Panc1 (cell line): ENCODE data around the gene TNIK. TPM values are rescaled to one million over a fixed set of nuclear protein-coding genes. Genes with fewer than 3 reads are reported as not detected.

ENCODE experiments used
- ATAC-seq: fragments of 200-7000 bp; cut with Tn5 transposase; 2 replicates; pipeline ENCODE4 v1.9.1; 2020; ENCODE audit warnings: mild to moderate bottlenecking, moderate library complexity
- BruUV-seq: library from RNA; stranded (reverse); fragments of 400-500 nt; replicated peaks from 2 replicates; lab custom pipeline; 2021; lab: Mats Ljungman, UMichigan
- CTCF ChIA-PET: fragments of 300-600 bp; sonication (Branson Sonifier 250); formaldehyde crosslinking; loops from one replicate; lab custom pipeline; 2022; ENCODE audit warnings: antibody characterized with exemption; lab: Charles Lee
- POLR2A ChIA-PET: fragments of 300-600 bp; sonication (Branson Sonifier 250); formaldehyde crosslinking; loops from one replicate; lab custom pipeline; 2022; ENCODE audit warnings: antibody characterized with exemption; lab: Charles Lee
- DNase-seq: peaks from one replicate; pipeline ENCODE4 v3.0.0-alpha.2; 2010; ENCODE audit warnings: low read depth, low spot score
- H3K27ac ChIP-seq: 2 replicates; pipeline ENCODE4 v1.5.1; 2011; ENCODE audit warnings: mild to moderate bottlenecking, low read length, inconsistent platforms
- H3K27me3 ChIP-seq: fragments of 200-500 bp; sonication (Bioruptor generic); 2 replicates; pipeline ENCODE4 v1.6.0; 2014; ENCODE audit warnings: low read length, inconsistent platforms; ENCODE audit not compliant: control insufficient read depth, insufficient read depth
- H3K36me3 ChIP-seq: fragments of 200-500 bp; sonication (Bioruptor generic); 2 replicates; pipeline ENCODE4 v1.5.1; 2014; ENCODE audit warnings: inconsistent platforms, mild to moderate bottlenecking, low read length, moderate library complexity; ENCODE audit not compliant: control insufficient read depth, insufficient read depth
- H3K4me1 ChIP-seq: 2 replicates; pipeline ENCODE4 v1.5.1; 2011; ENCODE audit warnings: inconsistent platforms, mild to moderate bottlenecking, low read length, moderate library complexity; ENCODE audit not compliant: control insufficient read depth, insufficient read depth
- H3K4me3 ChIP-seq, 2 experiments: 2 replicates each; pipeline ENCODE4 v1.5.1; 2011 to 2012; ENCODE audit warnings: low read depth in 2 of 2, low read length in 2 of 2, mild to moderate bottlenecking in 2 of 2, inconsistent platforms in 1 of 2, moderate library complexity in 1 of 2
- H3K9me3 ChIP-seq: fragments of 200-500 bp; sonication (Bioruptor generic); 2 replicates; pipeline ENCODE4 v1.5.1; 2014; ENCODE audit warnings: low read depth, mild to moderate bottlenecking, inconsistent platforms, low read length, moderate library complexity; ENCODE audit not compliant: control insufficient read depth, insufficient read depth
- CTCF ChIP-seq: fragments of 450-650 bp; IDR thresholded peaks from 2 replicates; pipeline ENCODE4 v1.5.1; 2017; ENCODE audit warnings: mild to moderate bottlenecking
- POLR2AphosphoS5 ChIP-seq: IDR thresholded peaks from 2 replicates; pipeline ENCODE4 v1.6.1; 2012; ENCODE audit warnings: mild to moderate bottlenecking, low read depth, low read length, moderate library complexity
- REST ChIP-seq, 2 experiments: IDR thresholded peaks; 2 replicates each; pipeline ENCODE4 v1.6.1; 2011 to 2012; ENCODE audit warnings: low read depth in 2 of 2, control low read depth in 1 of 2, low read length in 1 of 2, mild to moderate bottlenecking in 1 of 2, moderate library complexity in 1 of 2; ENCODE audit not compliant: insufficient read depth in 1 of 2
- SIN3A ChIP-seq: IDR thresholded peaks from 2 replicates; pipeline ENCODE4 v1.6.1; 2012; ENCODE audit warnings: low read depth, mild to moderate bottlenecking, low read length, moderate library complexity, borderline replicate concordance; ENCODE audit not compliant: insufficient read depth
- TCF7L2 ChIP-seq: IDR thresholded peaks from 2 replicates; pipeline ENCODE4 v1.6.1; 2011; ENCODE audit warnings: mild to moderate bottlenecking, low read depth, low read length, inconsistent platforms
- in situ Hi-C: cut with HindIII; loops from 2 replicates; pipeline ENCODE4 v1.10.0; 2016; ENCODE audit warnings: low sequenced_read_pairs, low pct_unique_long_range_greater_than_20kb
- intact Hi-C: fragments of 100-400 bp; cut with micrococcal nuclease; formaldehyde crosslinking; loops from one replicate; pipeline ENCODE4 v1.10.0; 2022; ENCODE audit not compliant: unreplicated experiment
- total RNA-seq: library from RNA; stranded (reverse); gene quantifications from one replicate; pipeline ENCODE4 v1.2.1, GENCODE V29; 2021; ENCODE audit not compliant: unreplicated experiment

The TNIK gene
- total RNA-seq, 1 experiment from 2014 or later, result 1.9 TPM

GRCh38 chr3:171349392-171349791 is 110.8 kb downstream of the TNIK start:
- intact Hi-C loops (no loop called here), in situ Hi-C loops (no loop called here)
- no peaks in the 10 kb centered on the region for H3K4me1 ChIP-seq
- peaks cover 7% of the 10 kb centered on the region for H3K27me3 ChIP-seq
- ATAC-seq, result no peak
- H3K4me3 ChIP-seq, result no peak overlapping the region
- BruUV-seq, result no TSS peak
- ChIA-PET POLR2A (no interaction called here), CTCF (no interaction called here)
- H3K27ac ChIP-seq, result no peak overlapping the region
- no peak for TF ChIP-seq CTCF
- TF ChIP-seq REST (IDR thresholded peaks at IDR 0.05; ENCODE audit: insufficient read depth in 1 of 2, low read depth in 2 of 2, low read length in 1 of 2), result no peak
- TF ChIP-seq POLR2AphosphoS5, result no peak
- no peak for TF ChIP-seq SIN3A
- no peak for TF ChIP-seq TCF7L2
- DNase-seq, result no peak
- no peaks in the 10 kb centered on the region for H3K36me3 ChIP-seq
- H3K9me3 ChIP-seq, result no peaks in the 10 kb centered on the region

- ChIA-PET CTCF (no interaction called here), POLR2A (no interaction called here)
- Histone ChIP-seq H3K4me1 (no peaks in the 10 kb centered on the region), H3K9me3 (no peaks in the 10 kb centered on the region), H3K36me3 (no peaks in the 10 kb centered on the region), H3K27me3 (peaks cover 7% of the 10 kb centered on the region), H3K4me3 (no peak overlapping the region), H3K27ac (no peak overlapping the region)
- in situ Hi-C loops, result no loop called here
- BruUV-seq, result no TSS peak
- ATAC-seq (no peak), DNase-seq (no peak)
- TF ChIP-seq TCF7L2, result no peak
- no peak for TF ChIP-seq CTCF
- TF ChIP-seq POLR2AphosphoS5, result no peak
- TF ChIP-seq SIN3A, result no peak
- no peak for TF ChIP-seq REST (IDR thresholded peaks at IDR 0.05; ENCODE audit: insufficient read depth in 1 of 2, low read depth in 2 of 2, low read length in 1 of 2)
- intact Hi-C loops, result no loop called here
Observed at GRCh38 chr3:171348121-171348520, 112.1 kb downstream of the TNIK start.
